GM18861 (cell line): ENCODE measurements around the gene UBXN11.
A peak's percentile ranks its signal among the peaks of the same experiment; 100 is the strongest.

Experiments
- ATAC-seq: cut with Tn5 transposase; IDR thresholded peaks from one replicate; pipeline ENCODE4 v1.9.1; 2021; ENCODE audit not compliant: unreplicated experiment

UBXN11 gene

DNA sequence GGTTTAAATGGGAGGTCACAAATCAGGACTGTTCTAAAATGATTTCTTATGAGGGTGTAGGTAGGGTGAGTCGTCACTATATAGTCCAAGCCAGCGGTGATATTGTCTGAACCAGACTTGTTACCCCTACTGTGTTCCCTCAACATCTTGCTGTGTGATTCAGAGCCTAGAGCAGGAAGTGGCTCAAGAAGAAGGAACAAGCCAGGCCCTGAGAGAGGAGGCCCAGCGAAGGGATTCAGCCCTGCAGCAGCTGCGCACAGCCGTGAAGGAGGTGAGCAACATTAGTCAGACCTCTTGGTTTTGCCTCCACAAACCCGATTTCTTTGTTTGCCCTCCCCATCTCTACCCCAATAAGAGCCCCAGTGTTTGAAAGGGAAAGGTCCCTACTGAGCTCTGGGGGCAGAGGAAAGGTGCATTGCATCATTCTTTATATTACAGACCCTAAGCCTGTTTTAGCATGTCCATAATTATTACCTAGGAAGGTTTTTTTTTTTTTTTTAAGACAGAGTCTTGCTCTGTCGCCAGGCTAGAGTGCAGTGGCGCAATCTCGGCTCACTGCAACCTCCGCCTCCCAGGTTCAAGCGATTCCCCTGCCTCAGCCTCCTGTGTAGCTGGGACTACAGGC, 31.5 kb downstream of the UBXN11 start:
- no peak for ATAC-seq

DNA sequence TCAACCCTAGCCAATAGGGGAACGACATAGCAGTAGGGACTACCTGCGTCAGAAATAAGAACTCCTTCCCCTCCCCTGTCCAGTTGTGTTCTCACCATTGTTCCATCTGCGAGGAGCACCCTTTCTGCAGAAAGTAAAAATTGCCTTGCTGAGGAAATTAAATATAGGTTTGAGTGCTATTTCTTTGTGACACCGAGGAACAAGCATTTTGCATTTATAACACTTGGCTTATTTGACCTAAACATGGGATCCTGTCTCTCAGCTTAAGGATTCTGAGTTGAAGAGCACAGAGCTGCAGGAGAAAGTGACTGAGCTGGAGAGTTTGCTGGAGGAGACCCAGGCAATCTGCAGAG, 37.3 kb downstream of the UBXN11 start:
- no peak for ATAC-seq

DNA sequence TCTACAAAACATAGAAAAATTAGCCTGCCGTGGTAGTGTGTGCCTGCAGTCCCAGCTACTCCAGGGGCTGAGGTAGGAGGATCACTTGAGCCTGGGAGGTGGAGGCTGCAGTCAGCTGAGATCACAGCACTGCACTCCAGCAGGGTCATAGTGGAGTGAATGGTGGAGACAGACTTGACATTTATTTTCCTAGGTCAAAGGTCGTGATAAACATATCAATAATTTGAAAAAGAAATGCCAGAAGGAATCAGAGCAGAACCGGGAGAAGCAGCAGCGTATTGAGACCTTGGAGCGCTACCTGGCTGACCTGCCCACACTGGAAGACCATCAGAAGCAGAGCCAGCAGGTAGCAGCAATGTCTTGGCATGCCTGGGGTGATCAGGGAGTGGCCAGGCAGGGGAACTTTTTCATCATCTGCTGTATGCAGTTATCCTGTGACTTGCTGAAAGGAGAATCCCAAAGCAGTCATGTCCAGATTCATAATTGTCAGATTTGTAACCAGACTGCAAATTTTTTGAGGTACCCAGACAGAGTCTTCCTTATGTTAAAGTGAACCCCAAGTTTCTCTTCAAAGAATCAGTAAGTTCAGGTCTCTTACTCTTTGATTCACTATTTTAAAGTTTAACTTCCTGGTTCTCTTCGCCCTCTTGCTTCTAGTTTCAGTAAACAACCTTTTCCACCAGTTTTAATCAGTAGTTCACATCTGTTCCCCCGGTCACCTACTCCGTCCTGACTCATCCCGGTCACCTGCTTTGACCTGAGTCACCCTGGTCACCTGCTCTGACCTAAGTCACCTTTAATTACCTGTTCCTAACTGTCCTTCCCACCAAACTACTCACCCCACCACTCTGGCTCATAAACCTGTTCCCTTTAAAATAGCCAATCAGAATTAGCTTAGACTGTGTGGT, 37.9 kb downstream of the UBXN11 start:
- ATAC-seq, result no peak

DNA sequence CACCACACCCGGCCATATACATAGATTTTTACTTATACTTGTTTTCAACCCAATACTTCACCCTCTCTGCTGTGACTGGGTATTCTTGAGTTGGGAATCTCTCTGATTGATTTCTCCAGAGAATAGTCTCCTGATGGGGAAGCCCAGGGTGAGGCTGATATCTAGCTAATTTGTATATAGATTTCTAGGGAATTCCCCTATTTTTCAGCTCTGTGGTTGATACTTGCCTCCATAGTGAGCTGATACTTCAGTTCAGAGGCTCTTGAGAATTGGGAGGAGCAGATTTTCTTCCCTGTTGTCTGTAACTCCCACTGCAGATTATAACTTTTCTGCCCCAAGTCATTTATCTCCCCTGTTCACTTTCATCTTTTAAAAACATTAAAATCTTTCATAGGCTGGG, 41.0 kb downstream of the UBXN11 start:
- ATAC-seq, result no peak

DNA sequence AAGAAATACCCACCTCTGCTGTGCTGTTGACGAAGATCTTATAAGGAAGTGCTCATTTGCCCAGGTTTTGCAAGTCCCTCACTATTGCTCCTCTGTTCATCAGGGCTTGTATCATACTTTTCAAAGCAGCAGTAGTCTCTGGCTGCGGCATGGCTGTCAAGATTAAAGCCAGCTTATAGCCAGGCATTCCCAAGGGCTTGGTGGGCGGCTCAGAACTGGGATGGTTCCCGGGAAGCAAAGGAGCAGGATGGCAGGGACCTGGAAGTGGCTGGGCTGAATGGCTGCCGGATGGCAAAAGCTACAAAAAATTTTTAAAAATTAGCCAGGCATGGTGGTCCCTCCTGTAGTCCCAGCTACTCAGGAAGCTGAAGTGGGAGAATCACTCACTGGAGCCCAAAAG, 43.2 kb downstream of the UBXN11 start:
- no peak for ATAC-seq

DNA sequence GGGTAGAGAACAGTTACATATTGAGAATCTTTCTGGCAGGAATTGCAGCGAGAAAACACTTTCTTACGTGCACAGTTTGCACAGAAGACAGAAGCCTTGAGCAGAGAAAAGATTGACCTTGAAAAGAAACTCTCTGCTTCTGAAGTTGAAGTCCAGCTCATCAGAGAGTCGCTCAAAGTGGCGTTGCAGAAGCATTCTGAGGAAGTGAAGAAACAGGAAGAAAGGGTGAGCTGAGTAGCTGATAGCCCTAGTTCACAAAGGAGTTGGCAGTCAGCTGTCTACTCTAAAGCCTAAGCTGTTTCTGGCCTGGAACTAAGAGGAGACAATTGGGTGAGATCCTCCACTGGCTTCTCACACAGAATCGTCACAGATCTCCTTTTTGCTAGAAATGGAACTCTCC, 46.9 kb downstream of the UBXN11 start:
- no peak for ATAC-seq

DNA sequence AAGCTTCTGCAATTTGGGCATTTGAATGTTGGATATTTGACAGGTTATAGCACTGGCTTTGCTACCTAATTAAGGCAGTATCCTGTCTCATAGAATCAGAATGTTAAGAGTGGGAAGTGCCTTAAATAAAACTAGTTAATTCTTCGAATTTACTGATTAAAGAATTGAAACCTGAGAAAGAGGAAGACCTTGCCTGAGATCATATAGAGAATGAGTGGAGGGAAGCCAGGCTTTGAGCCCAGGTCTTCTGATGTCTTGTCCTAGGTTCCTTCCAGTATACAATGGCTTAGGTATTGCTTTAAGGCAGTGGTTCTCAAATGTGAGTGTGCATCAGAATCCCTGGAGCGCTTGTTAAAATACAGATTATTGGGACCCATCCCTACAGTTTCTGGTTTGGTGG, 47.4 kb downstream of the UBXN11 start:
- ATAC-seq, result no peak

DNA sequence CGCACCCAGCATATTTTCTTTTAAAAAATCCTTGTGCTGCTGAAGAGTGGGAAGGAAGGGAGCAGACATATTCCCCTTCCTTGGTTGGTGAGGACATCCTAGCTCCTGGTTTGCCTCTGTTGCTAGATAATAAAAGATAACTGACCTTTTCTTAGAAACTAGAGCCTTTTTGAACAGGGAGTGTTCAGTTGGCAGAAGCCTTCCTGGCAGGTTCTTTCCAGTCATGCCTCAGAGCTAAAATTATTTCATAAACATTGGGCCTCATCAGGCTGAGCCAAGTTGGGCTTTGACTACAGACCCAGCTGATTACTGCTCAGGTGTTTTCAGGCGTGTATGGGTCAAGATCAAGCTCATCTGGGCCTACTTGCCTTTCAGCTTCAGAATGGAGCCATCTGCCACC, 49.2 kb downstream of the UBXN11 start:
- ATAC-seq, result no peak

DNA sequence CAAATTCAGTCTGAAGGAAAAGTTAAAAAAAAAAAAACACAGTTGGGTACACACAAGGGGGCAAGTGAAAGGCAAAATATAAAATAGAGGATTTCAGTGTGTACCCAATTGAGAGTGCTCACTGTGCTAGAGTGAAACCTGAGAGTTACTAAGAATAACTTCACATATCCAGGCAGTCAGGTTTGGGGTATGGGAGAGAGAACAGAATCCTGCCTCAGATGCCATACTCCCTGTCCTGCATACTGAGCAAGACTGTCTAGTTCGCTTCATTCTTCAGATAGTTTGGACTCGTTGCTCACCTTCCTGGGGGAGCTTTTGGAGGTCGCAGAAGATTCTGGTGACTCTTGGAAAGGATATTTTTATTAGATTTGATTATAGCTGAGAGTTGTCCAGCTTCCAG, 52.0 kb downstream of the UBXN11 start:
- no peak for ATAC-seq

DNA sequence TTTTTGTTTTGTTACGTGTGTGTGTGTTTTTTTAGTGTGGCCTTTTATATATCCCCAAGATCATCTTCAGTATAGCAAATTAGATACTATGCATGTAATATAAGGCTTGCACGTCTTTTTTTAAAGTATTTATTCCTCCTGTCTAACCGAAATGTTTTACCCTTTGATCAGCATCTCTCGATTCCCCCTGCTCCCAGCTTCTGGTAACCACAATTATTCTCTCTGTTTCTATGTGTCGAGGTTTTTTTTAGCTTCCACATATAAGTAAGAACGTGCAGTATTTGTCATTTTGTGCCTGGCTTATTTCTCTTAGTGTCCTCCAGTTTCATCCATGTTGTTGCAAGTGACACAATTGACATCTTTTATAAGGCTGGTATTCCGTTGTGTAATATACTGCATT, 53.7 kb downstream of the UBXN11 start:
- ATAC-seq, result no peak

DNA sequence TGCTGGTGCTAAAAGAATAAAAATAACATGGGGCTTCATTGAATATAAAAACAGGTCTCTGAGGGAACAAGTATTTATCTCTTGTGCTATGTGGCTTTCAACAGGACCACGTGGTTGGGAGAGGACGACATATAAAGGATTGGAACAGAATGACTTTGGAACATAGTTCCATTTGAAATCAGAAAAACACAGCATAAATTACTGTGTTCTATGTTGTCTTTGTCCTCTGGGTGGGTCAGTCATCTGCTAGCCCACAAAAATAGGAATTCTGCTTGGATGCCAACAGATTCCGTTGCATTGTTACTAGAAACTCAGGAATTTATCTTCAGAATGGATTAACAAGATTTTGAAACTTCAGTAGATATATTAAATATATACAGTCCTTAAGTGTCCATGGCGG, 66.5 kb downstream of the UBXN11 start:
- no peak for ATAC-seq

DNA sequence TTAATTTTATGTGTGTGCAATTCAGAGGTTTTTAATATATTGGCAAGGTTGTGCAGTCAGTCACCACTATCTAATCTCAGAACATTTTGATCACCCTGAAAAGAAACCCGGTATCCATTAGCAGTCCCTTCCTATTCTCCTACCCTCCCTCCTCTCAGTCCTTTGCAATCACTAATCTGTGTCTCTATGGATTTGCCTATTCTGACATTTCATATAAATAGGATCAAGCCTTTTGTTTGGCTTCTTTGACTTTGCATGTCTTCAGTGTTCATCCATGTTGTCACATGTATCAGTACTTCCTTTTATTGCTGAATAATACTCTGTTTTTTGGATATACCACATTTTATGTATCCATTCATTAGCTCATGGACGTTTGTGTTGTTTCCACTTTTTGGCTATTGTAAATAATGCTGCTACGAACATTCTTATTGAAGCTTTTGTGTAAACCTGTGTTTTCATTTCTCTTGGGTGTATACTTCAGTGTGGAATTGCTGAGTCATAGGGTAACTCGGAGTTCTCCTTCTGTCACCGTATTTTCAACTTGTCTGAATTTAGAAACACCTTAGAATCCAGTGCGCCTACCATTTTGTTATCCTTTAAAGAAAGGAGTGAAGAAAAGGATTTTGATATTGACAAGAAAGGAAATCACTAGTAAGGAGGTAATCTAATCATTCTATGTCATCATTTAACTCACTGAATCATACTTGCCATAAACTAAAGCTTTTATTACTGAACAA, 69.0 kb downstream of the UBXN11 start:
- no peak for ATAC-seq

DNA sequence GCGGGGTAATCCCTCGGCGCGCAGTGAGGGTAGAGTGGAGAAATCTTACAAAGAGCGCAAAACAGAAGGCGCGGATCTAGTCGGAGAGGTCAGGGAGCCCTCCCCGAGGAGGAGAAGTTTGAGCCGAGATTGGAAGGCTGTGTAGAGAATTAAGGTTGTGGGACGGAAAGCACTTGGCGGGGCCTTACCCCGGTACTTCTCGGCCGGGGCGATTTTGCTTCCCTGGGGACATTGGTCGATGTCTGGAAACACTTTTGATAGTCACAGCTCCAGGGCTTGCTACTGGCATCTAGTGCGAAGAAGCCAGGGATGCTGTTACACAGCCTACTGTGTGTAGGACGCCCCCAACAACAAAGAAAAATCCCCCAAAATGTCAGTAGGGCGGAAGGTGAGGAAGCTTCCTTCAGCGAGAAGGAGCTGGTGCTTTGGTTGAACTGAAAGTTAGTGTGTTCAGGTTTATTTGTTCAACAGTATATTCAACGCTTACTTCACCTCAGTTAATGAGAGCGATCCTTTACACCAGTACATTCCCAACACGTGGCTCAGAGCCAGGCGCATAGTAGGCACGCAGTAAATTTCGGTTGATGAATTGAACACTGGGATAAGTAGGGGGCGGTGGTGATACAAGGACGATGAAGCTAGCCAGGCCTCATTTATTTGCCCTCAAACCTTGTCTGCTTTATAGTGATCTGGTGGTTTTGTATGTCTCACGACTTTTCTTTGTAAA, 71.6 kb downstream of the UBXN11 start:
- no peak for ATAC-seq

DNA sequence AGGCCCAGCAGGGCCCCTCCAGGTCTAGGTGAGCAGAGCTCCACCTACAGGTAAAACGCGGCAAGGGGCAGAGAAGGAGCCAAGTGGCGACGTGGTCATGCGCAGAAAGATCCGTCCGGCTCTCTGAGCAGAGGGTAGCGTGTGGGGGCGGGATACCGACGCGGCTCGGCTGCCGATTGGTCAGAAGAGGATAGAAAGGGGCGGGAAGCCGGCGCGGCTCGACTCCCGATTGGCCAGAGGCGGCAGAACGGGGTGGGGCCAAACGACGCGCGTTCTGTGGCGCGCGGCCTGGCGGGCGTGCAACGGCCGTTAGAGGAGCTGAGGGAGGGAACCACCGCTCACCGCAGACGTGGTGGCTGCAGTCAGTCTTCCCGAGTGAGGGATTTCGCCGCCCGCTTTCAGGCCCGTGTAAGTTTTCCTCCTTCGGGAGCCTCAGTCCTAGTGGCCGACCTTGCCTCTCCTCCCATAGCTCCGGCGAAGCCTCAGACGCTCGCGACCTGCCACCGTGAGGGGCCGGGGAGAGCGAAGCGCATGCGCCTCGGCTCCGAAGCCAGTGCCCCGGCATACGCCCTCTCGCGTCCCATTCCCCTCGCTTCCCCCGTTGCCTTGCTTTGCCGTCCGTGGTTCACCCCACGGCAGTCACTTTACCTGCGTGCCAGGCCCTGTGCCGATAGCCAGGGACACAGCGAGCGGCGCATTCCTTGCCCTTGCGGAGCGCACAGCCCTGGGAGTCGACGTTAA, 72.4 kb downstream of the UBXN11 start, which contains the start of gene CEP85:
Gene CEP85 (plus strand): TSS at position 298 of the 741 bp plus-strand sequence. CDS start 5,584 bp downstream, outside the sequence.
- ATAC-seq, result peak; percentile 81
